Smooth muscle cell of the umbilical artery (primary cell): ENCODE measurements around the gene MPG. TPM values are rescaled to one million over a fixed set of nuclear protein-coding genes. Genes with fewer than 3 reads are reported as not detected.

ENCODE experiments used
- total RNA-seq: library from RNA; depleted of rRNA; stranded (reverse); fragments of >200 nt; gene quantifications from 2 replicates; pipeline ENCODE4 v1.2.3, GENCODE V29; 2014

Gene MPG, protein sequence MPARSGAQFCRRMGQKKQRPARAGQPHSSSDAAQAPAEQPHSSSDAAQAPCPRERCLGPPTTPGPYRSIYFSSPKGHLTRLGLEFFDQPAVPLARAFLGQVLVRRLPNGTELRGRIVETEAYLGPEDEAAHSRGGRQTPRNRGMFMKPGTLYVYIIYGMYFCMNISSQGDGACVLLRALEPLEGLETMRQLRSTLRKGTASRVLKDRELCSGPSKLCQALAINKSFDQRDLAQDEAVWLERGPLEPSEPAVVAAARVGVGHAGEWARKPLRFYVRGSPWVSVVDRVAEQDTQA
- total RNA-seq, result 101 and 198 TPM in 2 replicates

DNA sequence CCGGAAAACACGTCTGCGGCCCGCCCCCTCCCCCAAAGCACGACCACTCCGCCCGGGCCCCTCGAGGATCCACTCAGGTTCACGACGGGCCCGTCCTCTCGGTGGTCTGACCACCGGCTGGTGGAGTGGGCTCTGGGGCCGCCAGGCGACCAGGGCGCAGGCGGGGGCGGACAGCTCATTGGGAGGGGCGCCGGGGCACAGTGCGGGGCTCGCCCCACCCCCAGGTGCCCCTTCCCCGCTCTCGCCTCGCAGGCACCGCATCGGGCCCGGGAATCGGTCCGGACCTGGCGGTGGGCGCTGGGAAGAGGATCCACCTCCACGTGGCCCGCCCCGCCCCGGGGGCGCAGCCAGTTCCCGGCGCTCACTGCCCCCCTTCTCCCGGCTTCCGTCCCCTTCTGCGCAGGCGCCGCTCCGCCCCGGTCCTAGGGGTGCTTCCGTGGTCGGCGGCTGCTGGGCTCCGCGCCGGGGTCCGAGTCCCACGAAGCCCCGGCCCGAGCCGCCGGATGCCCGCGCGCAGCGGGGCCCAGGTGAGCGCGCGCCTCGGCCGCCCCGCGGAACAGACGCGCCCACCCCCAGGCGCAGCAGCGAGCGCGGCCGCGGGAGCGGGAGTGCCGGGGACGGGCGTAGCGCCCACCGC lies at the start of gene MPG:
Gene MPG, plus strand, starts transcription at position 419 of the 637 bp plus-strand sequence. Its CDS starts 85 bp downstream, at position 504.

DNA sequence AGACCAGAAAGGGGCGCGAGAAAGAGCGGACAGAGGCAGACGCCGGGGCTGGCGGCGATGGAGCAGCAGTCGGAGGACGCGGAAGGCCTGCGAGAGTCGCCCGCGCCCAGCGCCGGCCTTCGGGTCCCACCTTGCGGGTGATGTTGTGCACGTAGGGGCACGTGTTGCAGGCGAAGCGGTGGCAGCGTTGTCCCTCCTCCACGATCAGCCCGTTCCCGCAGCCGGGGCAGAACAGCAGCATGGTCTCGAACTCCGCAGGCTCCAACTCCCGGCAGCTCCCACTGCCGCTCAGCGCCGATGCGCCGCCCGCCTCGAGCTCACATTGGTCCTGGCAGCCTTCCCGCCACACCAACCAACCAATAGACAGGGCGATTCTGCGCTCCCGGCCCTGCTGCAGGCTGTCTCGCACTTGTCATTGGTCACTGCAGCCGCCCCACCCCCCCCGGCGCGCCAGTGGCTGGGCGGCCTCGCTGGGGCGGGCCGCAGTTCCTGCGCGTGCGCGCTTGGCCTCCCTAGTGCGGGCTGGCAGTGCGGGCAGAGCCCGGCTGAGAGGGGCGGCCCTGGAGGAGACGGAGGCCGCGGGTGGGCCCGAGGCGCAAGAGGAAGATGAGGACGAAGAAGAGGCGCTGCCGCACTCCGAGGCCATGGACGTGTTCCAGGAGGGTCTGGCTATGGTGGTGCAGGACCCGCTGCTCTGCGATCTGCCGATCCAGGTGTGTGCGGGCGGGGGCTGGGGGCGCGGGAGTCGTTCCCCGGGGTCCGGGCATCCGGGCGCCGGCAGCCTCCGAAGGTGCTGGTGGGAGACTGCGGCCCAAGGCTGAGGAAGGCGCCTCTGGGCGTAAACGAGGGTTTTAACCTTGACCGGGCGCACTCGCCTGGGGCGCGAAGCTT lies 24.4 kb upstream of the MPG start, which contains the start of the genes POLR3K and SNRNP25:
Gene POLR3K, minus strand, starts transcription at position 263 of the 891 bp plus-strand sequence. Its CDS starts 22 bp downstream, at position 241.
Gene SNRNP25, plus strand, starts transcription at position 483 of the 891 bp plus-strand sequence. Its CDS starts 189 bp downstream, at position 672.

DNA sequence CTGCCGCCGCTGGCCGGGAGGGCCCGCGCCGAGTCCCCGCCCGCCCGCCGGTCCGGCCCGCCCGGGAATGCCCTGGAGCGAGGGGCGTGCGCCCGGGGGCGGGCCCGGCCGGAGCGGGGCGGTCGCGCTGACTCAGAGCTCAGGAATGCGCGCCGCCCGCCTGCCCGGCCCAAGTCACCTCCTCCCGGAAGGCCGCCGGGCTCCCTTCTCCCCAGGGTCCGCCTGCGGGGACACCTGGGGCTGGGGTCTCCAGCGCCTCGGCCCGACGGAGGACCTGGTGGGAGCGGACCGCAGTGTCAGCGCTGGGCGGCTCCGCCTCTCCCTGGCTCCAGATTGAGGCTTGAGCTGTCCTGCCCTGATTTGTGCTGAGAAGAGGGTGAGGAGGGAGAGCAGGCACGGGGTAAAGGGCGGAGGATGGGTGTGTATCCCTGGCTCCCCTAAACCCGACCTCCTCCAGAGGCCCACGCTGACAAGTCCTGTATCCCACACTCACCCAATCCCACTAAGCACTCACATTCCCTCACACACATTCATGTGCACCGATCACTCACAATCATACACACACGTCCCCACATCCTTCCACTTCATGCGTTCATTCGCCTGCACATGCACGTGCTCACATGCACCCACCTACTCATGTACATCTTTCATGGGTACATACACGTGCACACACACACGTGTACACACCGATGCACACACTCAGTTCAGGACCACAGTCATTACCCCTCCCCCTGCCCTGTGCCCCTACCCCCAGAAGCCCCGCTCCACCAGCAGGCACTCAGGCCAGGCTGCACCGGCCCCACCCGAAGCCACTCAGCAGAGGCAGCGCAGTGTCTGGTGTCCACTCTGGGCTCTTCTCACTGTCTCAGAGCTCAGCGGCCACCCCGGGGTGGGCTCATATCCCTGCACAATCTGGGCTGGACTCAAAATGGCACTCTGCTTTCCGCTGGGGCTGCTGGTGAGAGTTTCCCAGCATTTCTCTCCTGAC lies 5.2 kb upstream of the MPG start, which contains the start of gene RHBDF1:
Gene RHBDF1, minus strand, starts transcription at position 71 of the 988 bp plus-strand sequence. CDS start 7,616 bp downstream, outside the sequence.

Other genes starting within 250 kb of the MPG start
- gene POLR3K, start 24.6 kb upstream of the MPG start, total RNA-seq, result 2.4 and 4.2 TPM in 2 replicates
- gene SNRNP25, start 24.4 kb upstream of the MPG start, total RNA-seq, result 17.5 and 17.9 TPM in 2 replicates
- gene RHBDF1, start 5.6 kb upstream of the MPG start, total RNA-seq, result 24.6 and 49.9 TPM in 2 replicates
- 10.1 and 17.8 TPM in 2 replicates for gene NPRL3, start 60.4 kb downstream of the MPG start, total RNA-seq
- gene HBZ, start 74.4 kb downstream of the MPG start, total RNA-seq, result not detected in 2 replicates
- not detected in 2 replicates for gene HBM, start 87.8 kb downstream of the MPG start, total RNA-seq
- not detected in 2 replicates for gene HBA2, start 94.7 kb downstream of the MPG start, total RNA-seq
- not detected in 2 replicates for gene HBA1, start 98.5 kb downstream of the MPG start, total RNA-seq
- not detected in 2 replicates for gene HBQ1, start 102.2 kb downstream of the MPG start, total RNA-seq
- 43.9 and 44.2 TPM in 2 replicates for gene LUC7L, start 151.2 kb downstream of the MPG start, total RNA-seq
- gene FAM234A, start 156.6 kb downstream of the MPG start, total RNA-seq, result 122 and 156 TPM in 2 replicates
- gene RGS11, start 197.7 kb downstream of the MPG start, total RNA-seq, result 1.8 and 2.4 TPM in 2 replicates
- 0.28 and 1.5 TPM in 2 replicates for gene ARHGDIG, start 202.4 kb downstream of the MPG start, total RNA-seq
- gene PDIA2, start 204.9 kb downstream of the MPG start, total RNA-seq, result 0.51 and 2.4 TPM in 2 replicates